Esophagus muscularis mucosa (tissue), 4 donors: Measurements from ENCODE around the gene ZNF280B.

Source experiments
- EP300 ChIP-seq: sonication (generic); formaldehyde crosslinking; IDR thresholded peaks from one replicate; pipeline ENCODE4 v1.6.1; 2017; ENCODE audit warnings: antibody characterized with exemption
- POLR2A ChIP-seq: fragments of 450-650 bp; IDR thresholded peaks from one replicate; pipeline ENCODE4 v1.6.1; 2017; ENCODE audit warnings: antibody characterized with exemption, moderate library complexity, mild to moderate bottlenecking, low read depth
- POLR2AphosphoS5 ChIP-seq, 2 donors: sonication (generic); formaldehyde crosslinking; IDR thresholded peaks; one replicate each; pipeline ENCODE4 v1.6.1; 2017; ENCODE audit warnings: antibody characterized with exemption in 2 of 2
- TF ChIP-seq, protein P1 (sequence below), 3 experiments: fragments of 200-600 bp in 2 of 3; fragments of 450-650 bp in 1 of 3; sonication (generic) in 2 of 3; IDR thresholded peaks; one replicate each; pipeline ENCODE4 v1.5.1; 2017 to 2019; ENCODE audit warnings: antibody characterized with exemption in 3 of 3, mild to moderate bottlenecking in 2 of 3, moderate library complexity in 1 of 3

- TF ChIP-seq, protein P1, sequence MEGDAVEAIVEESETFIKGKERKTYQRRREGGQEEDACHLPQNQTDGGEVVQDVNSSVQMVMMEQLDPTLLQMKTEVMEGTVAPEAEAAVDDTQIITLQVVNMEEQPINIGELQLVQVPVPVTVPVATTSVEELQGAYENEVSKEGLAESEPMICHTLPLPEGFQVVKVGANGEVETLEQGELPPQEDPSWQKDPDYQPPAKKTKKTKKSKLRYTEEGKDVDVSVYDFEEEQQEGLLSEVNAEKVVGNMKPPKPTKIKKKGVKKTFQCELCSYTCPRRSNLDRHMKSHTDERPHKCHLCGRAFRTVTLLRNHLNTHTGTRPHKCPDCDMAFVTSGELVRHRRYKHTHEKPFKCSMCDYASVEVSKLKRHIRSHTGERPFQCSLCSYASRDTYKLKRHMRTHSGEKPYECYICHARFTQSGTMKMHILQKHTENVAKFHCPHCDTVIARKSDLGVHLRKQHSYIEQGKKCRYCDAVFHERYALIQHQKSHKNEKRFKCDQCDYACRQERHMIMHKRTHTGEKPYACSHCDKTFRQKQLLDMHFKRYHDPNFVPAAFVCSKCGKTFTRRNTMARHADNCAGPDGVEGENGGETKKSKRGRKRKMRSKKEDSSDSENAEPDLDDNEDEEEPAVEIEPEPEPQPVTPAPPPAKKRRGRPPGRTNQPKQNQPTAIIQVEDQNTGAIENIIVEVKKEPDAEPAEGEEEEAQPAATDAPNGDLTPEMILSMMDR (IDR thresholded peaks at IDR 0.05) = no peak
- TF ChIP-seq EP300 (no peak), POLR2A (no peak), POLR2AphosphoS5 (IDR thresholded peaks at IDR 0.05) (no peak)
Observed at GRCh38 chr22:22478470-22478869, 30.1 kb downstream of the ZNF280B start.
